H4 (cell line): ENCODE data around the gene MANEAL. TPM values are rescaled to one million over a fixed set of nuclear protein-coding genes. Genes with fewer than 3 reads are reported as not detected.

Experiments
- DNase-seq: peaks from one replicate; pipeline ENCODE4 v3.0.0-alpha.2; 2015; ENCODE audit warnings: low spot score
- total RNA-seq: library from RNA; depleted of rRNA; stranded (reverse); fragments of >200 nt; shearing (Covaris generic); gene quantifications from 2 replicates; pipeline ENCODE4 v1.2.3, GENCODE V29; 2014

Gene MANEAL
- total RNA-seq, 1 experiment from 2014 or later = 8.9 TPM

GRCh38 chr1:37782491-37782890 lies 11.2 kb upstream of the MANEAL start:
- no peak for DNase-seq

DNA sequence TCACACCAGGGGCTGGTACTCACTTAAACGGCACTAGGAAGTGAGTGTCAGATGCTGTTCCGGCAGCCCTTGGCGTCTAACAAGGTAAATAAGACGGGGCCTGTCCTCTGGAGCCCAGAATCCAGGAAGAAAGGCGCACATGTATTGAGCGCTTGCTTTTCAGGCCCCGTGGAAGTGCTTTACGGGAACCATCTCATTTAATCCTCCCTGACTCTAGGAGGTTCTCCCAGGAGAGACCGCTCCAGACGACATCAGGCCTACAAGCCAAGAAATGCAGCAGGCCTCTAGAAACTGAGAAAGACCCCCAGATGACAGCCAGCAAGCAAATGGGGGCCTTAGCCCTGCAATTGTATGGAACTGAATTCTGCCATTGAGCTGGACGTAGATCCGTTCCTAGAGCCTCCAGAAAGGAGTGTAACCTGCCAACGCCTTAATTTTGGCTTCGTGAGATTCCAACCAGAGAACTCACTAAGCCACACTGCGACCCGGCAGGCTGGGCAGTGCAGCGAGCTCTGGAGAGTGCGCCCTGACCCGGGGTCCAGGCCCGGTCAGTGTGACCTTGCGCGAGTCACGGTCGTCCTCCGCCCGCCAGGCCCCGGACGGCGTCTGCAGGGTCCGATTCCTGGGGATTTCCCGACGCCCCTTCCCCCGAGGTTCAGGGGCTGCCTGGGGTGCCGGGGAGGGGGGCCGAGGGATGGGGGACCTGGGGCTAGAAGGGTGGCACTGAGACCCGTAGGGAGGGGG lies 532 bp upstream of the MANEAL start:
- no peak for DNase-seq

- no peak for DNase-seq
Observed at GRCh38 chr1:37794372-37795339, 1.0 kb downstream of the MANEAL start.

- no peak for DNase-seq
Observed at GRCh38 chr1:37795340-37796125, 1.9 kb downstream of the MANEAL start.

DNA sequence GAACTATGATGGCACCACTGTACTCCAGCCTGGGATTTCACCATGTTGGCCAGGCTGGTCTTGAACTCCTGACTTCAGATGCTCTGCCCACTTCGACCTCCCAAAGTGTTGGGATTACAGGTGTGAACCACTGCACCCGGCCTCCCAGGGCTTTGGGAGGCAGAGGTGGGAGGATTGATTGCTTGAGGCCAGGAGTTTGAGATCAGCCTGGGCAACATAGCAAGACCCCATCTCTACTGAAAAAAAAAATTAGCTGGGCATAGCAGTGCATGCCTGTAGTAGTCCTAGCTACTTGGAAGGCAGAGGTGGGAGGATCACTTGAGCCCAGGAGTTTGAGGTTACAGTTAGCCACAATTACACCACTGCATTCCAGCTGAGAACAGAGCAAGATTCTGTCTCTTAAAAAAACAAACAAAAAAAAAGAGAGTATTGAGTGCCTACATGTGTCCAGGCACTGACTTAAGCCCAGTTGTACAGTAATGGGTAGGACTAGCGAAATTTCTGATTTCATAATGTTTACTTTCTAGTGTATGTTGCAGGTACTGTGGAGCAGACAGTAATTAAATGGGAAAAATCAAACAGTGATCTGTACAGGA lies 4.2 kb downstream of the MANEAL start:
- peak; percentile 76 for DNase-seq

DNA sequence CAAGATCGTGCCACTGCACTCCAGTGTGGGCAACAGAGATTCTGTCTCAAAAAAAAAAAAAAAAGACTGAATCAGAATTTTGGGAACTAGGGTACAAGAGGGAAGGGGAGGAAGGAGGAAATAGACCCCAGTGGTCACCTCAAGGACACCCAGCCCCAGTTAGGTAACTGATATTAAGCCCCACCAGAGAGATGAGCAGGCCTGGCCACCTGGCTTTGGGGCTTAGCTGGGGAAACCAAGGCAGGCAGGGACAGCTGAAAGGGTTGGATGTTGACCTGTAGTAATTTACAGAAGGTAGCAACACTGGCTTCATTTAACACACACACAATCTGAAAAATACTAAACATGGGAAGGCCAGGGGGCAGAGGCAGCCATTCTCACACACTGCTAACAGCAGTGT lies 8.8 kb downstream of the MANEAL start:
- DNase-seq = no peak

DNA sequence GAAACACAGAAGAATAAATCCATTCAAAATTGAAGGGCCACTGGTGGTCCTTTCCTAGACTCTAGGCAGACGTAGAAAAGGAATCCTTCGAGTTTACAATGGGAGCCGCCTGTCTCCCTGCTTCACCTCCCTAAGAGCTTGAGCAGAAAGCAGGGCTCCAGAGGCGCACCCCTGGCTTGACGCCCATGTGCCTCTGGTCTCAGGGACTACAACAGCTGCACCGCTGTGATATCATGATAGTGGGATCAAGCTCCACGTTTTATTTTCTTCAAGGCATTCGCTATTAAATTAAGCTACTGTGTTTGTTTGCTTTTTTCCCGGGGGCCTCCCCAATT lies 13.5 kb downstream of the MANEAL start:
- DNase-seq = no peak

DNA sequence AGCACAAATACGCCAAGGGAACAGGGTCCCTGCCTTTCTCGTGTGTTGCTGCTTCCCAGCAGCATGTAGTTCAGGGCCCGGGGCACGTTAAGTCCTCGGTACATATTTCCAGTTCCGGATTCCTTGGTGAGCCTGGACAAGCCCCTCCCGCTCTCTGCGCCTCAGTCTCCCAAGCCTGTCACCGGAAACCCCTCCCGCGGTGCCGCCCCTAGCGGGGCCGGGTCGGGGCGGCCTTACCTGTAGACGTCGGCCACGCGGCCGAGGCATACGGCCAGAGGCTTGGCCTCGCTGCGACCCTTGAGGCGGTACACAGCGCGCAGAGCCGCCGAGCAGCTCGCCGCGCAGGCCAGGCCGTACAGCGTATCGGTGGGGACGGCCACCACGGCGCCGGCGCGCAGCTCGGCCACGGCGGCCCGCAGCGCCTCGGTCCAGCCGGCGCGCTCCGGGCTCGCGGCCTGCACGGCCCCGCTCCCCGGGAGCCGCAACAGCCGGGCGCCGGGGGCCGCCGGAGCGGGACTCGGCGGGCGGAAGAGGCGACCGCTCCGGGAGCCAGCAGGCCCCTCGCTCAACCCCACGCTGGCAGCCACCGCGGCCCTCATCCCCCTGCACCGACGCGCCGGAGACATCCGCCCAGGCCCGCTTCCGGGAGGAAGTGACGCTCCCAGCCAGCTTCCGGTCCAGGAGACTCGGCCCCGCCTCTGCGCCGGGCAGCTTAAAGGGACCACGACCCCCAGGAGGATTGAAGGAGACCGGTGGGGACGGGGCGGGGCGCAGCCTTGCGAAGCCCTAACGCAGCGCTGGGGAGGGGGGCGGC lies 14.1 kb downstream of the MANEAL start, which contains the start of the genes C1orf122 and YRDC:
TSS of gene C1orf122 (plus strand) at position 236 of the 814 bp plus-strand sequence. CDS start 615 bp downstream, outside the sequence.
TSS of gene YRDC (minus strand) at position 654 of the 814 bp plus-strand sequence. CDS start at position 626, 28 bp downstream.
- peak; percentile 89 for DNase-seq

DNA sequence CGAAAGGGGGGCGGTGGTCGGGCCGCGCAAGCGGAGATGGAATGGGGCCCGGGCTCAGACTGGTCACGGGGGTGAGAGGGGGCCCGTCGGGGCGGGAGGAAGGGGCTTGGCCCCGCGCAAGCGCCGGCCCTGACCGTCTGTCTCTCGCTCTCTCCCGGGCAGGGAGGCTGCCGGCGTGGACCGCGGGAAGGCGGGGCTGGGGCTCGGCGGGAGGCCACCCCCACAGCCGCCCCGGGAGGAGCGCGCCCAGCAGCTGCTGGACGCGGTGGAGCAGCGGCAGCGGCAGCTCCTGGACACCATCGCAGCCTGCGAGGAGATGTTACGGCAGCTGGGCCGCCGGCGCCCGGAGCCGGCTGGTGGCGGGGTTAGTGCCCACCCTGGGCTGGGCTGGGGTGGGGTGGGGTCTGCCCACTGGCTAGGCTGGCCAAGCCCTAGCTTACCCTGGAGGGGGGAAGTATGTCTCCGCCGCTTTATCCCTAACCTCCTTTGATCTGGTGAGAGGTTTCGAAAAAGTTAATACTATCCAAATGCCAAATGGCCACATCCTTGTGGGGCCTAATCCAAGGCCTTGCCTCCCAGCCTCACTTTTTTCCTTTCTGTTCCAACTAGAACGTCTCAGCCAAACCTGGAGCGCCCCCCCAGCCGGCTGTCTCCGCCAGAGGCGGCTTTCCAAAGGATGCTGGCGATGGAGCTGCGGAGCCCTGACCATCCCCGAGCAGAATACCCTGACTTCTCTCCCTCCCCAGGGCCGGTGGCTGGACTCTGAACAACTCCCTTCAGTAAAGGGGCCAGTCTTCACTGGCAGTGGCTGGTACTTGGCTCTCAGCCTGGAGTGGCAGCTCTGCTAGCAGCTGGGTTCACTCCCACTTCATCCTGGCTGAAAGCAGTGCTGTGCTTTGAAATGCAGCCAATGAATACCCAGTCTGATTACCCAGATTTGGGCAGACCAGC lies 15.0 kb downstream of the MANEAL start:
- DNase-seq = peak; percentile 64

GRCh38 chr1:37809942-37810341 lies 16.3 kb downstream of the MANEAL start:
- no peak for DNase-seq

- DNase-seq = peak; percentile 74
Observed at GRCh38 chr1:37811027-37811655, 17.5 kb downstream of the MANEAL start.

GRCh38 chr1:37813529-37814145 lies 20.0 kb downstream of the MANEAL start:
- DNase-seq = no peak

DNA sequence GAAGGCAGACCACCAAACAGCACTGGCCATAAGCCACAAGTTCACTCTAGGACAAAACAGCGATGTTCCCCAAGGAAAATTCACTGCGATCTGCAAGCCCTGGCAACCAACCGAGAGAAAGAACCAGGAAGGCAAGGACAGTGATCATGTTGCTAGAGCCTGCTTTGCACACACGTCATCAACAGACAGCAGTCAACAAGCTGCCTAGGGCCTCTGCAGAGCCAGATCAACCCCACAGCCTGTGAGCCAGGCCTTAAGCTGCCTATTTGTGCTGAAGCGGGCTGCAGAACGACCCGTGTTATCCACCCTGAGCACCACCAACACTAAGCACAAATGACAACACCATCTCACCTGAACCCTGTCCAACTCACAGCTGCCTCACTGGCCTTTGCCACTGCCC lies 20.6 kb downstream of the MANEAL start:
- no peak for DNase-seq

DNA sequence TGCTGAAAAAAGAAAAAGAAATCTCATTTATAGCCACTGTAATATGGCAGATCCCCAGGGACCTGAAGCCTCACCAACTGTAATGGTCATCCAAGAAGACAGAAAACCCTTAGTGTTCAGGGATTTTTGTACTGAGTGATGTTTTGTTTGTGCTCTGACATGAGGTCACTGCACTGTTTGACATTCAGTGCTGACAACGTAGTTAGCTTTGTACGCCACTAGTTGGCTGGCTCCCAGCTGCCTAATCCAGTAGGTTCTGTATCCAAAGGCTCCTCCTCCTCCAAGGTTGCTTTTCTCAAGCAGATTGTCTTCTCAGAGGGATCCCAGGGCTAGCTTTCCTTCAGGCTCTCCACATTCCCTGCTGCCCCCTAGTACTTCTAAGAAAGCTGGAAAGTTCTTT lies 23.8 kb downstream of the MANEAL start:
- no peak for DNase-seq

DNA sequence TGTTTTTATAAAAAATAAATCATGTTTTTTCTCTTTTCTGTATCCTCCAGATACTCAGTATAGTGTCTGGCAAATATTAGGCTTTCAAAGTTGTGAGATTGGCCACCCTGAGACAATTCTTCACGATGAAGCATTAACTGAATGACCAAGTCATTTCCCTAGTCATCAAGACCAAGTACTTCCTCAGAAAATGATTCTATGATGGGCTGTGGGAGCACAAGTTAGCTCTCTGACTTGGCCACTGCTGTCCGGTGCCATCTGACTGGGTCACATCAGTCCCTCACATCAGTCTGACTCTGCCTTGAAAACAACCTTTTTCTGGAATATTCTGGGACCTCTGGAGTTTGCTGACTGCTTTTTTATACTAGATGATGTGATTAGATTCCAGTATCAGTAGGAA lies 27.8 kb downstream of the MANEAL start:
- DNase-seq = no peak

- DNase-seq = no peak
Observed at GRCh38 chr1:37822906-37823815, 29.5 kb downstream of the MANEAL start.

DNA sequence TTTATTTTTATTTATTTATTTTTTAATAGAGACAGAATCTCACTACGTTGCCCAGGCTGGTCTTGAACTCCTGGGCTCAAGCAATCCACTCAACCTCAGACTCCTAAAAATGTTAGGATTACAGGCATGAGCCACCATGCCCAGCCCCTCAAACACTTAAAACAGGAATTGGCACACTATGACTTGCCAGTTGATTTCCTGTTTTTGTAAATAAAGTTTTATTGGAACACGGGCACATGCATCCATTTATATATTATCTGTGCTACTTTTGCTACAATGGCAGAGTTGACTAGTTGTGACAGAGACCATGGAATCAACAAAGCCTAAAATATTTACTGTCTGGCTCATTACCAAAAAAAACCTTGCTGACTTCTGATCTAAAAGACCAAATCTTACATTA lies 30.4 kb downstream of the MANEAL start:
- no peak for DNase-seq
